Sigmoid colon (tissue), 7 donors: ENCODE data around the gene ADAMTSL2. TPM values are rescaled to one million over a fixed set of nuclear protein-coding genes. Genes with fewer than 3 reads are reported as not detected.

Source experiments
- DNase-seq: peaks from one replicate; pipeline ENCODE4 v3.0.0-alpha.2; 2019
- H3K27ac ChIP-seq, 4 donors: fragments of 200-600 bp; sonication (generic); one replicate each; pipeline ENCODE4 v1.5.1; 2016 to 2019; ENCODE audit warnings: mild to moderate bottlenecking in 1 of 4
- H3K27me3 ChIP-seq, 3 donors: fragments of 200-600 bp; sonication (generic); one replicate each; pipeline ENCODE4 v1.5.1; 2019; ENCODE audit warnings: mild to moderate bottlenecking in 1 of 3
- H3K36me3 ChIP-seq, 4 donors: fragments of 200-600 bp; sonication (generic); one replicate each; pipeline ENCODE4 v1.5.1; 2016 to 2019
- H3K4me1 ChIP-seq, 4 donors: fragments of 200-600 bp; sonication (generic); one replicate each; pipeline ENCODE4 v1.5.1; 2017 to 2019
- H3K4me3 ChIP-seq, 4 donors: fragments of 200-600 bp; sonication (generic); one replicate each; pipeline ENCODE4 v1.5.1; 2017 to 2019; ENCODE audit warnings: mild to moderate bottlenecking in 2 of 4, moderate library complexity in 1 of 4
- H3K9me3 ChIP-seq, 4 donors: fragments of 200-600 bp in 3 of 4; sonication (generic) in 3 of 4; one replicate each; pipeline versions ENCODE4 v1.5.1 to v1.6.1; 2013 to 2019
- EP300 ChIP-seq, 4 donors: sonication (generic); formaldehyde crosslinking; IDR thresholded peaks; one replicate each; pipeline ENCODE4 v1.6.1; 2017; ENCODE audit warnings: antibody characterized with exemption in 4 of 4
- POLR2A ChIP-seq, 2 donors: fragments of 450-650 bp; IDR thresholded peaks; one replicate each; pipeline ENCODE4 v1.6.1; 2016; ENCODE audit warnings: antibody characterized with exemption in 2 of 2, mild to moderate bottlenecking in 2 of 2, moderate library complexity in 2 of 2
- POLR2AphosphoS5 ChIP-seq, 4 donors: sonication (generic); formaldehyde crosslinking; IDR thresholded peaks; one replicate each; pipeline ENCODE4 v1.6.1; 2017; ENCODE audit warnings: antibody characterized with exemption in 4 of 4
- WGBS, 2 donors: extraction: QIAGEN DNeasy Blood & Tissue Kit; methylation state at CpG; one replicate each; pipeline ENCODE4 v1.1.7; 2013; 5-methylcytosine and 5-hydroxymethylcytosine counted together
- intact Hi-C: fragments of 100-400 bp; cut with DNase I; formaldehyde crosslinking; loops from one replicate; pipeline ENCODE4 v1.15.1; 2023
- polyA plus RNA-seq, 3 donors: library from polyadenylated mRNA; stranded (reverse); fragments of 200-250 nt; gene quantifications; one replicate each; pipeline ENCODE4 v1.2.3, GENCODE V29; 2013
- total RNA-seq, 4 donors: library from RNA; depleted of rRNA; stranded (reverse); fragments of >200 nt; gene quantifications; one replicate each; pipeline ENCODE4 v1.1.0, GENCODE V29; 2016
- TF ChIP-seq, protein P1 (sequence below), 4 experiments: fragments of 450-650 bp in 3 of 4; fragments of 200-600 bp in 1 of 4; IDR thresholded peaks; one replicate each; pipeline ENCODE4 v1.5.1; 2016 to 2019; ENCODE audit warnings: antibody characterized with exemption in 4 of 4, mild to moderate bottlenecking in 3 of 4, moderate library complexity in 2 of 4
- donor health status: healthy with polysubstance abuse.
- donor health status: Bipolar disorder and iron deficiency.
- donor health status: healthy.

ADAMTSL2 gene
- total and polyA plus RNA-seq, 7 donors, result 0.33 to 4.2 (median 0.81) TPM

DNA sequence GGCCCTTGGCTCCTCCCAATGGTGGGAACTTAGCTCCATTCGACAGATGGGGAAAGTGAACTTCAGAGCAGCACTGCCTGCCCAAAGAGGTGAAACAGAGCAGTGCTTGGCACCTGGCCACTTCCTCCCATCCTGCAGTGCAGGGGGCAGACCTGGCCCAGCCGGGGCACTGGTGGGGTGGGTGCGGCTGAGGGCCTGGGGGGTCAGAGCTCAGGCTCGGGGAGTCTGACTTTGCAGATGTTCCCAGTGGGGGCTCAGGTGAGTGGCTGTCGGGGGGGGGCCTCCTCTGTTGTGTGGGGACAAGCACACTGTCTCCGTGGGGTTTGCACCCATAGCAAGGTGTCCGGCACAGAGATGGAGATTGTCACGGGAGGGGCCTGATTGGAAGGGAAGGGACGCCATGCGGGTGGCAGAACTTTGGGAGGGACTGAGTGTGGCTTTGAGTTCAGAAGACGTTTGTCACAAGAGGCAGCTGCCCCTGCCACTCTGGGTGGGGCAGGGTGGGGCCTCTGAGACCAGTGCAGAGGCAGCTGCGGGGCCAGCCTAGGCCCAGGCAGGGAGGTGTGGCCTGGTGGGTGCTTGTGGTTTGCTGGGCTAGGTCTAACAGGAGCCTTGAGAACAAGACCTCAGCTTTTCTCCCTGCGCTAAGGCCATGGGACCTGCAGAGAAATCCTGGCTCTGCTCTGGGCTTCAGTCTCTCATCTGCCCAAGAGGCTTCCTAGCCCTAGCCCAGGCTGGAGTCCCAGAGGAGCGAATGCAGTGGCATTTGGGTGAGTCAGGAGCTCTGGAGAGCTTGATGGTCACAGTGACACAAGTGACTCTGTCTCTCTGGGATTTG lies 12.2 kb upstream of the ADAMTSL2 start:
- Histone ChIP-seq H3K27me3 (no peaks in the 10 kb centered on the region), H3K36me3 (no peaks in the 10 kb centered on the region), H3K4me1 (peaks cover 0 to 14% (median 10%) of the 10 kb centered on the region in 4 donors), H3K27ac (no peak overlapping the region), H3K9me3 (no peaks in the 10 kb centered on the region), H3K4me3 (no peak overlapping the region)
- DNase-seq, result no peak
- TF ChIP-seq EP300 (IDR thresholded peaks at IDR 0.05) (no peak), POLR2A (IDR thresholded peaks at IDR 0.05) (no peak), POLR2AphosphoS5 (IDR thresholded peaks at IDR 0.05) (no peak)
- TF ChIP-seq, protein P1, sequence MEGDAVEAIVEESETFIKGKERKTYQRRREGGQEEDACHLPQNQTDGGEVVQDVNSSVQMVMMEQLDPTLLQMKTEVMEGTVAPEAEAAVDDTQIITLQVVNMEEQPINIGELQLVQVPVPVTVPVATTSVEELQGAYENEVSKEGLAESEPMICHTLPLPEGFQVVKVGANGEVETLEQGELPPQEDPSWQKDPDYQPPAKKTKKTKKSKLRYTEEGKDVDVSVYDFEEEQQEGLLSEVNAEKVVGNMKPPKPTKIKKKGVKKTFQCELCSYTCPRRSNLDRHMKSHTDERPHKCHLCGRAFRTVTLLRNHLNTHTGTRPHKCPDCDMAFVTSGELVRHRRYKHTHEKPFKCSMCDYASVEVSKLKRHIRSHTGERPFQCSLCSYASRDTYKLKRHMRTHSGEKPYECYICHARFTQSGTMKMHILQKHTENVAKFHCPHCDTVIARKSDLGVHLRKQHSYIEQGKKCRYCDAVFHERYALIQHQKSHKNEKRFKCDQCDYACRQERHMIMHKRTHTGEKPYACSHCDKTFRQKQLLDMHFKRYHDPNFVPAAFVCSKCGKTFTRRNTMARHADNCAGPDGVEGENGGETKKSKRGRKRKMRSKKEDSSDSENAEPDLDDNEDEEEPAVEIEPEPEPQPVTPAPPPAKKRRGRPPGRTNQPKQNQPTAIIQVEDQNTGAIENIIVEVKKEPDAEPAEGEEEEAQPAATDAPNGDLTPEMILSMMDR (IDR thresholded peaks at IDR 0.05), result no peak
- intact Hi-C loops, result no loop called here
- WGBS, 2 donors, result 29 to 63% methylated on average over 14 of the region's 14 CpGs

DNA sequence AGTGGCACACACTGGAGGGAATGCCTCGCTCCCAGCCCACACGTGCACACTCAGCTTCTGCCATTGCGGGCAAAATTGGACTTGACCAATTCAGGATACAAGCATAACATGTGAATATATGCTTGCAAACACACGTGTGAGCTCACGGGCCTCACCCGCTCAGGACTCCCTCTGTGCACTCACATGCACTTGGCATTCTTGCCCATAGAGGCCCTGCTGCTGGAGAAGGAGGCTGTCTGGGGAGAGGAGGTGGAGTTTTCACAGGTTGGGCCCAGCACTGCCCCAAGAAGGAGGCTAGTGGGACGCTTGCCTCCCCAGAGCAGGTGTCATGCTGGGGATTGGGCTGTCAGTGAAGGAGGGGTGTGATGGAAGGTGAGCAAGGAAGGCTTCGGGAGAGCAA lies 11.4 kb upstream of the ADAMTSL2 start:
- intact Hi-C loops, result no loop called here
- Histone ChIP-seq H3K27me3 (no peaks in the 10 kb centered on the region), H3K36me3 (no peaks in the 10 kb centered on the region), H3K4me3 (no peak overlapping the region), H3K27ac (no peak overlapping the region), H3K9me3 (no peaks in the 10 kb centered on the region), H3K4me1 (peaks cover 0 to 23% (median 18%) of the 10 kb centered on the region in 4 donors)
- TF ChIP-seq POLR2A (IDR thresholded peaks at IDR 0.05) (no peak), EP300 (IDR thresholded peaks at IDR 0.05) (no peak), POLR2AphosphoS5 (IDR thresholded peaks at IDR 0.05) (no peak)
- TF ChIP-seq, protein P1 (IDR thresholded peaks at IDR 0.05), result no peak
- WGBS, 2 donors, result 78 to 91% methylated on average over 8 of the region's 8 CpGs
- no peak for DNase-seq

DNA sequence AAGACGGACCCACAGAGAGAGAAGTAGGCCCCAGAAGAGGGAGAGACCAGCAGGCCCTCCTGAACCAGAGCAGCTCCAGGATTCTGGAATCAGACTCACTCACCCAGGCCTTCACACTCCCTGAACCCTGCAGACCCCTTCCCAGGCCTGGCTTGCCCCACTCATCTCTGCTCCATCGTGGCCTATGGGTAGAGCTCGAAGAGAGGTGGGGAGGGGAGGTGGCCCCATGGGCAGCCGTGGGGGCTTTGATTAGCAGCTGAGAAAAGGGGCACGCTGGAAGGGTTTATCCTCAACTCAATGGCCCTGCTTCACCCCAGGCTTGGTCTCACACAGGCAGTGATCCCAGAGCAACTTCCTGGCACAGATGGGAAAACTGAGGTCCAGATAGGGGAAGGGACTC lies 10.4 kb upstream of the ADAMTSL2 start:
- Histone ChIP-seq H3K27ac (no peak overlapping the region), H3K36me3 (no peaks in the 10 kb centered on the region), H3K27me3 (no peaks in the 10 kb centered on the region), H3K9me3 (no peaks in the 10 kb centered on the region), H3K4me1 (peaks cover 0 to 33% (median 28%) of the 10 kb centered on the region in 4 donors), H3K4me3 (no peak overlapping the region)
- no peak for DNase-seq
- WGBS, 2 donors, result 90 to 93% methylated on average over 5 of the region's 5 CpGs
- TF ChIP-seq POLR2AphosphoS5 (IDR thresholded peaks at IDR 0.05), result no peak
- no peak for TF ChIP-seq EP300 (IDR thresholded peaks at IDR 0.05)
- TF ChIP-seq, protein P1 (IDR thresholded peaks at IDR 0.05), result no peak
- TF ChIP-seq POLR2A (IDR thresholded peaks at IDR 0.05), result no peak
- intact Hi-C loops, result no loop called here

DNA sequence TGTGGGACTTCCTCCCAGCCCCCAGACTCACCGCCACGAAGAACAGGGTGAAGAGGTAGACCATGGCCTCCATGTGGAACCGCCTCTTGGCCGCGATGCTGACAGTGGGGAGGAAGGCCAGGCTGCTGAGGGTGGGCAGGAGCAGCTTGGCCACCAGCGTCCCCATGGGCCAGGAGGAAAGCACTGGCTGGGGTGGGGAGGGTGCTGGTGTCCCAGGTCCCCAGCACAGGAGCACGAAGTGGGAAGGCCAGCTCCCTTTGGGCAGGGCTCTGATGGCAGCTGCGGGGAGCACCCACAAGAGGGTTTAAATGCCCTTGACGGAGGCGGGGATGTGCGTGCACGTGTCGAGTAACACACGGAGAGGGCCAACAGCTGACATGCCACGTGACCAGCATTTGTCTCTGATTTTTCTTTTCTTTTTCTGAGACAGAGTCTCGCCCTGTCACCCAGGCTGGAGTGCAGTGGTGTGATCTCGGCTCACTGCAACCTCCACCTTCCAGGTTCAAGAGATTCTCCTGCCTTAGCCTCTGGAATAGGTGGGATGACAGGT lies 9.8 kb upstream of the ADAMTSL2 start, which contains the start of gene MYMK:
MYMK (minus strand) TSS at position 281 of the 550 bp plus-strand sequence; CDS start at position 166, 115 bp downstream.
- intact Hi-C loops, result no loop called here
- H3K4me1 ChIP-seq, result peaks cover 0 to 34% (median 28%) of the 10 kb centered on the region in 4 donors
- WGBS, 2 donors, result 93 to 94% methylated on average over 17 of the region's 17 CpGs
- H3K36me3 ChIP-seq, result no peaks in the 10 kb centered on the region
- H3K9me3 ChIP-seq, result no peaks in the 10 kb centered on the region
- no peak within 1 kb of the TSS for H3K4me3 ChIP-seq
- H3K27me3 ChIP-seq, result no peaks in the 10 kb centered on the region
- DNase-seq, result no peak
- H3K27ac ChIP-seq, result no peak within 1 kb of the TSS
- TF ChIP-seq, protein P1 (IDR thresholded peaks at IDR 0.05), result no peak
